SK-N-MC (cell line): ENCODE measurements around the gene TASP1.

Experiments used
- EZH2 ChIP-seq: fragments of 200-600 bp; sonication (generic); IDR thresholded peaks from one replicate; pipeline ENCODE4 v1.6.1; 2017; ENCODE audit warnings: antibody characterized with exemption
- FOXP2 ChIP-seq: optimal IDR thresholded peaks from 2 replicates; pipeline ENCODE3; 2011; ENCODE audit warnings: mild to moderate bottlenecking, moderate library complexity; ENCODE audit not compliant: insufficient read depth; ENCODE audit errors: extremely low read length, control extremely low read depth
- POLR2AphosphoS5 ChIP-seq: IDR thresholded peaks from 2 replicates; pipeline ENCODE4 v1.6.1; 2012; ENCODE audit warnings: mild to moderate bottlenecking, low read depth, low read length, borderline replicate concordance

- TF ChIP-seq FOXP2 (no peak), POLR2AphosphoS5 (no peak), EZH2 (no peak)
These were observed 206.6 kb downstream of the TASP1 start for GRCh38 chr20:13432126-13432525.
